Immature natural killer cell (primary cell): ENCODE measurements around the gene RFX1. TPM values are rescaled to one million over a fixed set of nuclear protein-coding genes. Genes with fewer than 3 reads are reported as not detected.
A peak's percentile ranks its signal among the peaks of the same experiment; 100 is the strongest.
"Not testable (repeated sequence)": the region's sequence is repeated elsewhere in the genome, so short reads cannot be mapped to it uniquely, and the experiment has no call there.

Source experiments
- DNase-seq, 3 donors: peaks; one replicate each; pipeline ENCODE4 v3.0.0; 2022; ENCODE audit warnings: mixed read lengths in 1 of 3
- H3K27ac Mint-ChIP-seq, 6 donors: one replicate each; pipeline ENCODE4 v1.8.0; 2020; ENCODE audit warnings: mixed read lengths in 6 of 6, mild to moderate bottlenecking in 5 of 6, inconsistent platforms in 4 of 6, moderate library complexity in 3 of 6
- H3K27me3 Mint-ChIP-seq, 3 donors: one replicate each; pipeline ENCODE4 v1.8.0; 2020 to 2021; ENCODE audit warnings: low read depth in 3 of 3, mild to moderate bottlenecking in 3 of 3, mixed read lengths in 3 of 3, moderate library complexity in 3 of 3, inconsistent platforms in 1 of 3
- H3K36me3 Mint-ChIP-seq, 3 donors: one replicate each; pipeline ENCODE4 v1.8.0; 2020; ENCODE audit warnings: mixed read lengths in 3 of 3, inconsistent platforms in 2 of 3, mild to moderate bottlenecking in 2 of 3
- H3K4me1 Mint-ChIP-seq, 2 donors: one replicate each; pipeline ENCODE4 v1.8.0; 2020; ENCODE audit warnings: inconsistent platforms in 2 of 2, mild to moderate bottlenecking in 2 of 2, mixed read lengths in 2 of 2, moderate library complexity in 1 of 2
- H3K4me3 Mint-ChIP-seq, 5 donors: one replicate each; pipeline ENCODE4 v1.8.0; 2020; ENCODE audit warnings: mild to moderate bottlenecking in 5 of 5, mixed read lengths in 5 of 5, inconsistent platforms in 3 of 5, moderate library complexity in 3 of 5
- H3K9me3 Mint-ChIP-seq, 6 donors: one replicate each; pipeline ENCODE4 v1.8.0; 2020; ENCODE audit warnings: mild to moderate bottlenecking in 6 of 6, mixed read lengths in 6 of 6, inconsistent platforms in 4 of 6, moderate library complexity in 3 of 6
- polyA plus RNA-seq, 3 donors: library from polyadenylated mRNA; unstranded; fragments of 300-500 nt; fragmentation: Illumina TruSeq; gene quantifications; one replicate each; pipeline ENCODE4 v1.2.3, GENCODE V29; 2021

Gene RFX1
- polyA plus RNA-seq, 3 donors from 2014 or later, result 0.21 to 1.5 (median 0.66) TPM

GRCh38 chr19:13977803-13978202 is 28.3 kb downstream of the RFX1 start:
- no peak for DNase-seq
- H3K27ac Mint-ChIP-seq, result peak overlapping the region in 2 of 6 donors; percentile 23 to 78
- peaks cover 0 to 15% of the 10 kb centered on the region in 2 donors for H3K4me1 Mint-ChIP-seq
- no peaks in the 10 kb centered on the region for H3K9me3 Mint-ChIP-seq
- peak overlapping the region in 1 of 5 donors; percentile 29 for H3K4me3 Mint-ChIP-seq
- peaks cover 0 to 5% (median 2%) of the 10 kb centered on the region in 3 donors for H3K27me3 Mint-ChIP-seq
- peaks cover 5 to 11% (median 8%) of the 10 kb centered on the region in 3 donors for H3K36me3 Mint-ChIP-seq

- H3K4me1 Mint-ChIP-seq, result peaks cover 0 to 7% of the 10 kb centered on the region in 2 donors
- peaks cover 0 to 5% (median 2%) of the 10 kb centered on the region in 3 donors for H3K27me3 Mint-ChIP-seq
- H3K27ac Mint-ChIP-seq, result peak overlapping the region in 4 of 6 donors; percentile 26 to 81 (median 34)
- DNase-seq, result no peak
- peaks cover 5 to 11% (median 8%) of the 10 kb centered on the region in 3 donors for H3K36me3 Mint-ChIP-seq
- H3K9me3 Mint-ChIP-seq, result no peaks in the 10 kb centered on the region
- H3K4me3 Mint-ChIP-seq, result no peak overlapping the region
Observed at GRCh38 chr19:13976446-13976845, 29.7 kb downstream of the RFX1 start.

- Mint-ChIP-seq H3K4me1 (peaks cover 0 to 7% of the 10 kb centered on the region in 2 donors), H3K9me3 (no peaks in the 10 kb centered on the region), H3K4me3 (no peak overlapping the region), H3K27ac (peak overlapping the region in 3 of 6 donors; percentile 17 to 48 (median 18)), H3K27me3 (peaks cover 0 to 3% (median 2%) of the 10 kb centered on the region in 3 donors), H3K36me3 (peaks cover 5 to 11% (median 8%) of the 10 kb centered on the region in 3 donors)
- no peak for DNase-seq
Observed at GRCh38 chr19:13975870-13976269, 30.2 kb downstream of the RFX1 start.

DNA sequence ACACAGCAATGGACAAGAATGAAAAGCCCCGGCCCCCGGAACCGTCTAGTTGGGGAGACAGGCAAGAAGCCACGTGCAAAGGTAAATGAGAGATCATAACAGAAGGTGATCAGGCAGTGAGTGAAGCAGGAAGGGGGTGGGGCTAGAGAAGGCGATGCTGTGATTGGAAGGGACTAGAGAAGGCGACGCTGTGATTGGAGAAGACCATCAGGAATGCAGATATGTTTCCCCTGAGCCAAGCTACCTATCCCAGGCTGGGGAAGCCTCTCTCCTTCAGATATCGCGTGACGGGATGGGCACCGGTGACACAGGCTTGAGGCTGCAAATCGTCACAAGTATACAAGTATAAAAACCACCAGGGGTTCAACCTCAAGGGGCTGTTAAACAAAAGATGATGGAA is 32.0 kb downstream of the RFX1 start:
- no peak for DNase-seq
- peaks cover 5 to 13% (median 9%) of the 10 kb centered on the region in 3 donors for H3K36me3 Mint-ChIP-seq
- no peak overlapping the region for H3K4me3 Mint-ChIP-seq
- peaks cover 0 to 2% (median 2%) of the 10 kb centered on the region in 3 donors for H3K27me3 Mint-ChIP-seq
- peaks cover 0 to 4% of the 10 kb centered on the region in 2 donors for H3K4me1 Mint-ChIP-seq
- peak overlapping the region in 1 of 6 donors; percentile 42 for H3K27ac Mint-ChIP-seq
- no peaks in the 10 kb centered on the region for H3K9me3 Mint-ChIP-seq

- not testable (repeated sequence) for H3K4me3 Mint-ChIP-seq, H3K9me3 Mint-ChIP-seq, H3K27me3 Mint-ChIP-seq, DNase-seq, H3K4me1 Mint-ChIP-seq, H3K27ac Mint-ChIP-seq
- peaks cover 5 to 16% (median 12%) of the 10 kb centered on the region in 3 donors for H3K36me3 Mint-ChIP-seq
Observed at GRCh38 chr19:13973479-13973878, 32.6 kb downstream of the RFX1 start.

- DNase-seq, result no peak
- no peak overlapping the region for H3K4me3 Mint-ChIP-seq
- peaks cover 5 to 16% (median 12%) of the 10 kb centered on the region in 3 donors for H3K36me3 Mint-ChIP-seq
- peaks cover 0 to 2% (median 2%) of the 10 kb centered on the region in 3 donors for H3K27me3 Mint-ChIP-seq
- H3K27ac Mint-ChIP-seq, result no peak overlapping the region
- H3K9me3 Mint-ChIP-seq, result no peaks in the 10 kb centered on the region
- H3K4me1 Mint-ChIP-seq, result peaks cover 0 to 4% of the 10 kb centered on the region in 2 donors
Observed at GRCh38 chr19:13972368-13973155, 33.6 kb downstream of the RFX1 start.

- peaks cover 5 to 16% (median 12%) of the 10 kb centered on the region in 3 donors for H3K36me3 Mint-ChIP-seq
- not testable (repeated sequence) for H3K27me3 Mint-ChIP-seq, H3K9me3 Mint-ChIP-seq, H3K27ac Mint-ChIP-seq, H3K4me1 Mint-ChIP-seq, H3K4me3 Mint-ChIP-seq, DNase-seq
Observed at GRCh38 chr19:13971868-13972267, 34.3 kb downstream of the RFX1 start.

DNA sequence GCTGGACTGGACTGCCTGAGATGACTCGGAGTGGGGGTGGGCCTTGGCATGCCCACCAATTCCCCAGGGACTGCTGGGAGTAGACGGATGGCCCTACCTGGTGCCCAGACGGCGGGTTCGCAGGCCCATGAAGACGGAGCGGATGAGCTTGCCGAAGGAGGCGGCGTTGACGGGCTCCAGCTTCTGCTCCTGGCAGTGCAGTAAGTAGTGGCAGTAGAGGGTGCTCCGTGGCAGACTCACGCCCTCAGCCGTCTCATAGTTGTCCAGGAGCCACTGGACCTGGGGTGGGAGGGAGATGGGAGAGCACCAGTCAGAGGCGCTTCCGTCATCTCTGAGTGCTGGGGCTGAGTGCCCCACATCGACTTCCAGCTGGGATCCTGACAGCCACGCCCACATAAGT is 36.2 kb downstream of the RFX1 start:
- Mint-ChIP-seq H3K27me3 (peaks cover 0 to 2% (median 0%) of the 10 kb centered on the region in 3 donors), H3K4me1 (peaks cover 0 to 2% of the 10 kb centered on the region in 2 donors)

DNA sequence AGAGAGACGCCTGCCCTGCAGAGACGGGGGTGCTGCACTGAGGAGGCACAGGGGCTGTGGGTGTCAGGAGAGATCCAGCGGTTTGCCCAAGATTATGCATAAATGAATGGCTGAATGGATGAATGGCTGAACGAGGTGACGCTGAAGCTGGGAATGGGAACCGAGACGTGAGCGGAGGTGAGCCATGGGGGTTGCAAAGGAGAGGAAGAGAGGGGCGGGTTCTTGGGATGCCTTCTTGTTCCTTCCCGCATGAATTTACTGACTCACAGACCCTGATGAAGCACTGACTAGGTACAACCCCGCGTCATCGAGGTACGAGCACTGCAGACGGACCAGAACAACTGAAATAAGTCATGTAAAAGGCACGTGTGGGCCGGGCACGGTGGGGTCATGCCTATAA is 37.1 kb downstream of the RFX1 start:
- Mint-ChIP-seq H3K9me3 (no peaks in the 10 kb centered on the region), H3K4me3 (no peak overlapping the region), H3K27ac (no peak overlapping the region), H3K36me3 (peaks cover 2 to 15% (median 6%) of the 10 kb centered on the region in 3 donors), H3K4me1 (no peaks in the 10 kb centered on the region), H3K27me3 (peaks cover 0 to 3% (median 0%) of the 10 kb centered on the region in 3 donors)
- no peak for DNase-seq

More for the DNA sequence above, 36.2 kb downstream of the RFX1 start:
- no peaks in the 10 kb centered on the region for H3K9me3 Mint-ChIP-seq
- no peak for DNase-seq
- H3K4me3 Mint-ChIP-seq, result no peak overlapping the region
- no peak overlapping the region for H3K27ac Mint-ChIP-seq
- H3K36me3 Mint-ChIP-seq, result peaks cover 5 to 14% (median 12%) of the 10 kb centered on the region in 3 donors

DNA sequence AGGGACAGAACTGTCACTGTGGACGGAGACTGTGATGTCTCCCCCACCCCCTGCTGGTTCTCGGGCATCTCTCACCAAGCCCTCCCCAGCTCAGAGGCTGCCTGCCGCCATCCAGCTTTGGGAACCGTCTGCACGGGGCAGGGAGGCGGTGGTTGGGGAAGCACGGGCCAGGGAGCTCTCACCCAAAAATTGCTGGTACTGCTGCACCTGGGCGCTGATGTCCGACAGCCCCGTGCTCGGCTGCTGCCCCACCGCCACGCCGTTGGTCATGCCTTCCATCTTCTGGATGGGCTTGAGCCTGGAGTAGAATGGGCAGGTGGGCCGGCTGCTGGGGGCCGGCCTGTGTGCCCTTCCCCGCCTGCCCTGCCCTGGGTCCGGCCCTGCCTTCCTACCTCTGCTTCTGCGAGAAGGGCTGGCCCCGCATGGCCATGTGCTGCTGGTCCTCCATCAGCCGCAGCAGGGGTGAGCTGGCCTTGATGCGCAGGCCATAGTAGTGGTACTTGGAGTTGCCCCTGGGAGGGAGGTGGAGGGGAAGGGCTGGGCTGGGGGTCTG is 37.7 kb downstream of the RFX1 start:
- Mint-ChIP-seq H3K36me3 (peaks cover 0 to 15% (median 5%) of the 10 kb centered on the region in 3 donors), H3K4me1 (no peaks in the 10 kb centered on the region), H3K27ac (no peak overlapping the region), H3K27me3 (peaks cover 0 to 2% (median 0%) of the 10 kb centered on the region in 3 donors), H3K4me3 (no peak overlapping the region), H3K9me3 (no peaks in the 10 kb centered on the region)
- DNase-seq, result no peak

DNA sequence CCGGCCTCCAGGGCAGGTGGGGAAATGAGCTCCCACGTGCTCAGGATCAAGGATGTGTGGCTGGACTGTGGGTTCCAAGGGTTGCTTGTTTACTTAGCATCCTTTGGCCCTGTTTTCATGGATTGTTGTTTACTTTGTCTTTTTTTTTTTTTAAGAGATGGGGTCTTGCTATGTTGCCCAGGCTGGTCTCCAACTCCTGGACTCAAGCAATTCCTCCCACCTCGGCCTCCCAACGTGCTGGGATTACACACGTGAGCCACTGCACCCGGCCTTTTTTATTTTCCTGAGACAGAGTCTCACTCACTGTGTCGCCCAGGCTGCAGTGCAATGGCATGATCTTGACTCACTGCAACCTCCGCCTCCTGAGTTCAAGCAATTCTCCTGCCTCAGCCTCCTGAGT is 38.9 kb downstream of the RFX1 start:
- H3K4me3 Mint-ChIP-seq, DNase-seq, H3K9me3 Mint-ChIP-seq, H3K4me1 Mint-ChIP-seq, H3K27me3 Mint-ChIP-seq: not testable (repeated sequence)
- peaks cover 0 to 15% (median 5%) of the 10 kb centered on the region in 3 donors for H3K36me3 Mint-ChIP-seq
- peak overlapping the region in 1 of 6 donors; percentile 34 for H3K27ac Mint-ChIP-seq

DNA sequence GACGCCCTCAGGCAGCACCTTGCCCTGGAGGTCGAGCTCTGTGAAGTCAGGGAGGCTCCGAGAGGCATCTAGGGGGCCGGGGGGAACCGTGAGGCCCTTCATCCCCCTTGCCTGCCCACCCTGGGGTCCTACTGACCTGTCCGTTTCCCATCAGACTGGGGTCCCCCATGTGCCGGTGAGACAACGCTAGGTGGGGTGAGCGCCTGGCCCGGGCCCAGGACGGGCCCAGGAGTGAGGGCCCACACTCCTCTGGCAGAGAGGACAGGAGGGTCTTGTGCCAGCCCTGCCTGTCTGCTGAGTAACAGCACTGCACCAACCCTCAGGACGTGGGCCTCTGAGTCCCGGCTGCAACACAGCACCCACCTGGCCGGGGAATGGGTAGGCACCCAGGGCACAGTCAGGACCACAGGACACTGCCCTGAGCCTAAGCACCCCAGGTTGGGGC is 39.4 kb downstream of the RFX1 start:
- no peak for DNase-seq
- Mint-ChIP-seq H3K36me3 (peaks cover 0 to 15% (median 5%) of the 10 kb centered on the region in 3 donors), H3K9me3 (no peaks in the 10 kb centered on the region), H3K27me3 (peaks cover 0 to 2% (median 0%) of the 10 kb centered on the region in 3 donors), H3K4me3 (no peak overlapping the region), H3K27ac (peak overlapping the region in 1 of 6 donors; percentile 34), H3K4me1 (no peaks in the 10 kb centered on the region)

- no peaks in the 10 kb centered on the region for H3K4me1 Mint-ChIP-seq
- peaks cover 0 to 2% (median 0%) of the 10 kb centered on the region in 3 donors for H3K27me3 Mint-ChIP-seq
- H3K4me3 Mint-ChIP-seq, result no peak overlapping the region
Observed at GRCh38 chr19:13965926-13966683, 40.0 kb downstream of the RFX1 start.

More at GRCh38 chr19:13965926-13966683, 40.0 kb downstream of the RFX1 start:
- DNase-seq, result no peak
- H3K36me3 Mint-ChIP-seq, result peaks cover 4 to 20% (median 8%) of the 10 kb centered on the region in 3 donors
- H3K9me3 Mint-ChIP-seq, result no peaks in the 10 kb centered on the region
- no peak overlapping the region for H3K27ac Mint-ChIP-seq
